NB4 (cell line): ENCODE measurements around the gene MAP3K5.
A peak's percentile ranks its signal among the peaks of the same experiment; 100 is the strongest.

Experiments
- DNase-seq: peaks from one replicate; pipeline ENCODE4 v3.0.0; 2010; ENCODE audit warnings: low read depth
- H3K4me3 ChIP-seq: one replicate; pipeline ENCODE4 v1.5.1; 2011; ENCODE audit warnings: mild to moderate bottlenecking, low read depth, low read length, moderate library complexity
- CTCF ChIP-seq: IDR thresholded peaks from one replicate; pipeline ENCODE4 v1.5.1; 2012; ENCODE audit warnings: low read depth, low read length
- MYC ChIP-seq: IDR thresholded peaks from 2 replicates; pipeline ENCODE4 v1.6.1; 2011; ENCODE audit warnings: low read depth, low read length
- POLR2A ChIP-seq: IDR thresholded peaks from 2 replicates; pipeline ENCODE4 v1.6.1; 2011; ENCODE audit warnings: mild to moderate bottlenecking; ENCODE audit not compliant: insufficient read length; ENCODE audit errors: extremely low read depth
- TF ChIP-seq, protein P1 (sequence below): IDR thresholded peaks from 2 replicates; pipeline ENCODE4 v1.6.1; 2011; ENCODE audit warnings: low read depth, low read length

The MAP3K5 gene

GRCh38 chr6:136752554-136752953, 39.7 kb downstream of the MAP3K5 start:
- no peak for DNase-seq
- H3K4me3 ChIP-seq, result no peak overlapping the region
- TF ChIP-seq MYC, result no peak
- no peak for TF ChIP-seq CTCF
- TF ChIP-seq POLR2A, result no peak
- TF ChIP-seq, protein P1, sequence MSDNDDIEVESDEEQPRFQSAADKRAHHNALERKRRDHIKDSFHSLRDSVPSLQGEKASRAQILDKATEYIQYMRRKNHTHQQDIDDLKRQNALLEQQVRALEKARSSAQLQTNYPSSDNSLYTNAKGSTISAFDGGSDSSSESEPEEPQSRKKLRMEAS, result no peak

DNA sequence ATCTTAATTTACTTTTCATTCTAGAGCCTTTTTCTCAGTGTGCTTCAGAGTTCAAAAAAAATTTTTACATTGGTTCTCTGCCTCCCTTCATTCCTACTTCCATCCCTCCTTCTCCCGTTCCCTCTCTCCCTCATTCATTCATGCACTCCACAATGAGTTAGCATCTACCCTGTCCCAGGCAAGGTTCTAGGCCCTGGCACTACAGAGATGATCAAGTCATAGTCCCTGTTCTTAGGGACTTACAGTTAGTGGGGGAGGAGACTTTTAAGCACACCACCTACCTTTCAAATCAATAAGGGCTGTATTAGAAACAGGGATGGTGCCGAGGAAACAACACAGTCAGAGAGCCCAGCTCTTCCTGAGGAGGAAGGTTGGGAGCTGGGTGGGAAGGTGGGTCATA, 40.3 kb downstream of the MAP3K5 start:
- TF ChIP-seq POLR2A, result no peak
- TF ChIP-seq CTCF, result no peak
- TF ChIP-seq MYC, result no peak
- TF ChIP-seq, protein P1, result no peak
- no peak overlapping the region for H3K4me3 ChIP-seq
- no peak for DNase-seq

GRCh38 chr6:136751522-136751956, 40.7 kb downstream of the MAP3K5 start:
- DNase-seq, result peak; percentile 61

DNA sequence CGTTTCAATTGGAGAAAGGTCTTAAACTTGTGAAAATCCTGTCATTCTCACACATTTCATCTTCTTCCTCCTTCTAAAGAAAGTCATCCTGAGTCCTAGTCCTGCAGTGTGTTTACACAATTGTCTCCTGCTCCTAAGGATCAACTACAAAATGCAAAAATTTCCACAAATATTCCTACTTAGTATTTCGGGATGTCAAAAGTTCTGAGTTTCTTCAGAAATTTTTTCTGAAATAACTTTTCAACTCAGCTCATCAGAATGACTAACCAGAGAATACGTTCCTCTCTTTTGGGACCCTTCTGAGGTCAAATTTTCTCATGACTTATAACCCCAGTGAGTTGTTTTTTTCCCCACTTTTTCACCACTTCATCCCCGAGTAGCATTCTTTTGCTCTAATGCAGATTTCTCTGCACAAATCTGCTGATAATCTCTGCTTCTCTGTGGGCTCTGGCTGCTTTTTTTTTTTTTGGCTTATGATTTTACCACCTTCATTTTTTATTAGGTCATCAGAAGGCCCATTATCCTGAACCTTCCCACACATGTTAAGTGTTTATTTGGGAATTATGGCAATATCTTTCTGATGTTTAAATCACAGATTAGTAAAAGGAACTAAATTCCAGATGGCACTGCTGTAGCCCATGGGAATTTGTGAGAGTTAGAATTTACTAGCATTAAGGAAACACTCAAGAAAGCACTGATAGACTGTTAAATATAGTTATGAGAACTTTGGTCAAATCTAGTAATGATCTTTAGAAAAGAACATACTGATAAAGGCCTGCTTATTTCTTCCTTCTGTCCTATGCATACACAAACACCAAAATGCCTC, 41.4 kb downstream of the MAP3K5 start:
- no peak overlapping the region for H3K4me3 ChIP-seq
- no peak for DNase-seq
- TF ChIP-seq MYC (no peak), POLR2A (no peak), CTCF (no peak)
- TF ChIP-seq, protein P1, result no peak

More at GRCh38 chr6:136751522-136751956, 40.7 kb downstream of the MAP3K5 start:
- no peak for TF ChIP-seq POLR2A
- no peak for TF ChIP-seq MYC
- no peak overlapping the region for H3K4me3 ChIP-seq

DNA sequence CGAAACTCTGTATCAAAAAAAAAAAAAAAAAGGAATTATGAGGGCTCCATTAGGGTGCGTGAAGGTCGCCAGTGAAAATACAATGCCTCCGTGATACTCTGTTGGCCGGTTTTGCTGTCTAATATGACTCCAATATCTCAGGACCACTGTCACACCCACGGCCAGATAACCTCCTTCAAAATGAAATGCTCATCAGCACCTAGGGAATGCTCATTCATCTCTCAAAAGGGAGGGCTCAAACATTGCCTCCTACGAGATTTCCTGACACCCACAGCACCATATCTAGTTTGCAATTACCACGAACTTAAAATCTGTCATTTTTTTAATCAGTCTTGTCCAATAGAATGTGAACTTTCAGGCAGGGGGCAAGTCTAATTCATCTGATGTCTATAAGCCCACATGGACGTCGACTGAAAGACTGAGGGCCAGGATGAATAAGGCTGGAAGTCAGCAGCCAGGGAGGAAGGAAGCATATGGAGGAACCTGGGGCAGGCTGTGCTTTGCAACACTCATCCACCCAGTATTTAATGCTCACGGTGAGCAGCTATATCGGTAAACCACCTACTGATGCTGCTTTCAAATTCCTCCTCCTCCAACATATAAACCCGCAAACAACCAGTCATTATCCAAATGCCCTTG, 42.8 kb downstream of the MAP3K5 start:
- TF ChIP-seq CTCF (no peak), POLR2A (no peak), MYC (no peak)
- TF ChIP-seq, protein P1, result no peak
- no peak for DNase-seq

GRCh38 chr6:136747507-136747906, 44.8 kb downstream of the MAP3K5 start:
- no peak for DNase-seq
- H3K4me3 ChIP-seq, result no peak overlapping the region
- TF ChIP-seq CTCF (no peak), MYC (no peak), POLR2A (no peak)
- TF ChIP-seq, protein P1, result no peak

More for the DNA sequence above, 42.8 kb downstream of the MAP3K5 start:
- H3K4me3 ChIP-seq, result no peak overlapping the region
